Neural crest cell (in vitro differentiated cells): Measurements from ENCODE around the gene PRDX5. TPM values are rescaled to one million over a fixed set of nuclear protein-coding genes. Genes with fewer than 3 reads are reported as not detected.

ENCODE experiments used
- DNase-seq: peaks from one replicate; pipeline ENCODE4 v3.0.0; 2021; ENCODE audit warnings: low read depth, mixed read lengths, low spot score
- H3K27ac Mint-ChIP-seq: one replicate; pipeline ENCODE4 v1.8.0; 2021; ENCODE audit warnings: mild to moderate bottlenecking, mixed read lengths; ENCODE audit not compliant: unreplicated experiment
- H3K27me3 Mint-ChIP-seq: 2 replicates; pipeline ENCODE4 v1.8.0; 2021; ENCODE audit warnings: low read depth, mild to moderate bottlenecking, mixed read lengths
- H3K36me3 Mint-ChIP-seq: 2 replicates; pipeline ENCODE4 v1.8.0; 2021; ENCODE audit warnings: low read depth, mild to moderate bottlenecking, mixed read lengths
- H3K4me1 Mint-ChIP-seq: 2 replicates; pipeline ENCODE4 v1.8.0; 2021; ENCODE audit warnings: mixed read lengths
- H3K4me3 Mint-ChIP-seq: one replicate; pipeline ENCODE4 v1.8.0; 2021; ENCODE audit warnings: mild to moderate bottlenecking, mixed read lengths
- H3K9me3 Mint-ChIP-seq: 2 replicates; pipeline ENCODE4 v1.8.0; 2021; ENCODE audit warnings: mixed read lengths
- CTCF ChIP-seq: fragments of 200-600 bp; sonication (generic); conservative IDR thresholded peaks from 2 replicates; pipeline ENCODE4 v1.5.0; 2021; ENCODE audit warnings: antibody characterized with exemption, mild to moderate bottlenecking
- total RNA-seq: library from RNA; stranded (reverse); gene quantifications from 2 replicates; pipeline ENCODE4 v1.2.1, GENCODE V29; 2021

PRDX5 gene
- total RNA-seq, 1 donor from 2014 or later: 148 TPM

GRCh38 chr11:64337538-64338249 lies 19.8 kb downstream of the PRDX5 start:
- no peak for TF ChIP-seq CTCF
- Mint-ChIP-seq H3K27ac (no peak overlapping the region), H3K36me3 (no peaks in the 10 kb centered on the region), H3K27me3 (peaks cover 6% of the 10 kb centered on the region), H3K4me3 (no peak overlapping the region), H3K9me3 (no peaks in the 10 kb centered on the region), H3K4me1 (peaks cover 12% of the 10 kb centered on the region)
- DNase-seq: no peak

- Mint-ChIP-seq H3K36me3 (no peaks in the 10 kb centered on the region), H3K27me3 (peaks cover 6% of the 10 kb centered on the region), H3K4me3 (no peak overlapping the region), H3K9me3 (no peaks in the 10 kb centered on the region), H3K27ac (no peak overlapping the region), H3K4me1 (peaks cover 12% of the 10 kb centered on the region)
- TF ChIP-seq CTCF: no peak
- no peak for DNase-seq
Observed at GRCh38 chr11:64338716-64339115, 20.8 kb downstream of the PRDX5 start.

- Mint-ChIP-seq H3K9me3 (no peaks in the 10 kb centered on the region), H3K36me3 (no peaks in the 10 kb centered on the region)
Observed at GRCh38 chr11:64339286-64339685, 21.4 kb downstream of the PRDX5 start.

GRCh38 chr11:64339754-64340408 lies 22.0 kb downstream of the PRDX5 start, which contains the start of gene CCDC88B:
Gene CCDC88B, plus strand, starts transcription at chr11:64340204. Its CDS starts 63 bp downstream, at chr11:64340267.
- H3K4me1 Mint-ChIP-seq: peaks cover 11% of the 10 kb centered on the region
- peaks cover 6% of the 10 kb centered on the region for H3K27me3 Mint-ChIP-seq
- no peak for TF ChIP-seq CTCF

More at GRCh38 chr11:64339286-64339685, 21.4 kb downstream of the PRDX5 start:
- DNase-seq: no peak
- Mint-ChIP-seq H3K4me1 (peaks cover 12% of the 10 kb centered on the region), H3K27me3 (peaks cover 6% of the 10 kb centered on the region), H3K4me3 (no peak overlapping the region), H3K27ac (no peak overlapping the region)
- no peak for TF ChIP-seq CTCF

GRCh38 chr11:64340671-64341335 lies 22.9 kb downstream of the PRDX5 start:
- peaks cover 6% of the 10 kb centered on the region for H3K27me3 Mint-ChIP-seq

More at GRCh38 chr11:64339754-64340408, 22.0 kb downstream of the PRDX5 start, which contains the start of gene CCDC88B:
- Mint-ChIP-seq H3K36me3 (no peaks in the 10 kb centered on the region), H3K4me3 (no peak within 1 kb of the TSS), H3K9me3 (no peaks in the 10 kb centered on the region), H3K27ac (no peak within 1 kb of the TSS)
- no peak for DNase-seq

More at GRCh38 chr11:64340671-64341335, 22.9 kb downstream of the PRDX5 start:
- peak; percentile 62 for DNase-seq
- Mint-ChIP-seq H3K36me3 (no peaks in the 10 kb centered on the region), H3K27ac (no peak overlapping the region), H3K4me3 (no peak overlapping the region), H3K9me3 (no peaks in the 10 kb centered on the region), H3K4me1 (peaks cover 11% of the 10 kb centered on the region)
- no peak for TF ChIP-seq CTCF
